GM21447 (cell line): ENCODE results near the gene NCOA7.
"Not testable (repeated sequence)": the region's sequence is repeated elsewhere in the genome, so short reads cannot be mapped to it uniquely, and the experiment has no call there.

Experiments
- ATAC-seq: cut with Tn5 transposase; IDR thresholded peaks from one replicate; pipeline ENCODE4 v1.9.1; 2021; ENCODE audit not compliant: unreplicated experiment

Gene NCOA7

GRCh38 chr6:125753937-125754259 is 36.9 kb upstream of the NCOA7 start:
- no peak for ATAC-seq

- no peak for ATAC-seq
These were observed 36.2 kb upstream of the NCOA7 start for GRCh38 chr6:125754566-125754965.

- ATAC-seq, result no peak
These were observed 31.4 kb upstream of the NCOA7 start for GRCh38 chr6:125759184-125759902.

GRCh38 chr6:125759959-125760457 is 30.8 kb upstream of the NCOA7 start:
- ATAC-seq, result no peak

GRCh38 chr6:125764121-125764671 is 26.6 kb upstream of the NCOA7 start:
- ATAC-seq, result no peak

- ATAC-seq, result no peak
These were observed 24.8 kb upstream of the NCOA7 start for GRCh38 chr6:125765944-125766343.

- ATAC-seq, result no peak
These were observed 24.1 kb upstream of the NCOA7 start for GRCh38 chr6:125766641-125767040.

GRCh38 chr6:125769147-125769783 is 21.5 kb upstream of the NCOA7 start:
- ATAC-seq, result no peak

- no peak for ATAC-seq
These were observed 17.1 kb upstream of the NCOA7 start for GRCh38 chr6:125773387-125774341.

GRCh38 chr6:125776107-125776826 is 14.5 kb upstream of the NCOA7 start:
- not testable (repeated sequence) for ATAC-seq

GRCh38 chr6:125779924-125780539 is 10.7 kb upstream of the NCOA7 start:
- ATAC-seq, result peak; percentile 82

GRCh38 chr6:125780540-125781313 is 10.0 kb upstream of the NCOA7 start:
- peak; percentile 70 for ATAC-seq

GRCh38 chr6:125781314-125781868 is 9.4 kb upstream of the NCOA7 start:
- peak; percentile 38 for ATAC-seq

- ATAC-seq, result no peak
These were observed 6.4 kb upstream of the NCOA7 start for GRCh38 chr6:125784365-125784764.

- no peak for ATAC-seq
These were observed 3.0 kb upstream of the NCOA7 start for GRCh38 chr6:125787791-125788190.

- no peak for ATAC-seq
These were observed 1.6 kb upstream of the NCOA7 start for GRCh38 chr6:125789167-125789566.

GRCh38 chr6:125789576-125790357 is 993 bp upstream of the NCOA7 start:
- ATAC-seq, result peak; percentile 26

- peak; percentile 40 for ATAC-seq
These were observed 525 bp downstream of the NCOA7 start for GRCh38 chr6:125791151-125791819.
